ENCODE data around the gene MYL10. TPM values are rescaled to one million over a fixed set of nuclear protein-coding genes. Genes with fewer than 3 reads are reported as not detected.

The MYL10 gene
- polyA plus RNA-seq, 1 of the 3 experiments (the other 2 are of a cell fraction), result not detected

GRCh38 chr7:101626069-101626671, 2.9 kb downstream of the MYL10 start (continued):
- TF ChIP-seq ZBTB33 (IDR thresholded peaks at IDR 0.05; ENCODE audit: borderline replicate concordance, low read depth) (no peak), RCOR1 (IDR thresholded peaks at IDR 0.05; ENCODE audit: low read length) (no peak)

DNA sequence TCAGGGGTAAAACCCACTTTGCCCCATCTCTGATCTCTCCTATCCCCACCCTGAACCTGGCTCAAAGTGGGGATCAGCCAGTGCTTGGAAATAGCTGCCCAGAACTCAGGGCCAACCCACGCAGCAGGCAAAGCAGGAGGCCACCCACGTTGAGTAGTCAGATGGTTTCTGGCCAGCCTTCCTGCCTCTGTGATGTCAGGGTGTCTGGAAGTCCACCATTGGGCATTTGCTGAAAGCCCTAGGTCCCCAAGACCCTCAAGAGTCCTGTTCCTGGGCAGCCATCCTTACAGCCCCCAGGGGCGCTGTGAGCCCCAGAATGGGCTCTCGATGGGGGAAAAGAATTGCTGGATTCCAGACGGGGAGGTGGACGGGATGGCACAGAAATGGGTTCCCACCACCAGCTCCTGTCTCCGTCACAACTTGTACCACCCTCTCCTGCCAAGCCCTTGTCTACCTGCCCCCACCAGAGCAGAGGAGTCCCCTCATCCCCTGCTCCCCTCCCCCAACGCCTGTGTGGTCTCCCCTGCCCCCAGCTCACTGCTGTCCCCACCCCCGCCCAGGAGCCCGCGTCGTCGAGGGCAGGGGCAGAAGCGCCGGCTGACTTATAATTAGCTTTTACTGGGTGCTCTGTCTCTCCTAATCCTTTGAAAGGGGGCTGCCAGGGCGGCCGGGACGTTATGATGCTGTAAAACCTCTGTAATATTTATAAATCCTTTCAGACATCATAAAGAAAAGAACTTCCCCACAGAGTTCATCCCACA, 3.9 kb downstream of the MYL10 start:
- TF ChIP-seq EZH2phosphoT487 (IDR thresholded peaks at IDR 0.05; ENCODE audit: borderline replicate concordance, low read depth) (no peak), NRF1 (IDR thresholded peaks at IDR 0.05; ENCODE audit: low read depth, low read length) (no peak), ELF1 (IDR thresholded peaks at IDR 0.05) (no peak), RXRA (IDR thresholded peaks at IDR 0.05; ENCODE audit: borderline replicate concordance, low read depth) (no peak), CHD2 (IDR thresholded peaks at IDR 0.05; ENCODE audit: low read length, partially characterized antibody) (no peak), TCF12 (IDR thresholded peaks at IDR 0.05) (no peak), GABPA (IDR thresholded peaks at IDR 0.05; ENCODE audit: low read depth) (no peak), JUND (IDR thresholded peaks at IDR 0.05) (no peak), RFX5 (IDR thresholded peaks at IDR 0.05; ENCODE audit: low read length) (no peak), SIN3A (IDR thresholded peaks at IDR 0.05; ENCODE audit: borderline replicate concordance, low read depth, low read length) (no peak), TEAD4 (IDR thresholded peaks at IDR 0.05; ENCODE audit: borderline replicate concordance, insufficient read depth) (no peak), YY1 (IDR thresholded peaks at IDR 0.05; ENCODE audit: low read depth) (no peak), CTCF (IDR thresholded peaks at IDR 0.05) (no peak), RAD21 (IDR thresholded peaks at IDR 0.05; ENCODE audit: low read length) (no peak), FOSL2 (IDR thresholded peaks at IDR 0.05; ENCODE audit: borderline replicate concordance, low read depth) (no peak), ZBTB33 (IDR thresholded peaks at IDR 0.05; ENCODE audit: borderline replicate concordance, low read depth) (no peak), NFIC (IDR thresholded peaks at IDR 0.05; ENCODE audit: borderline replicate concordance) (no peak), EP300 (IDR thresholded peaks at IDR 0.05; ENCODE audit: borderline replicate concordance in 1 of 2, low read depth in 1 of 2, low read length in 1 of 2) (no peak), TAF1 (IDR thresholded peaks at IDR 0.05; ENCODE audit: borderline replicate concordance, low read depth, low read length) (no peak)
- TF ChIP-seq, protein P1, sequence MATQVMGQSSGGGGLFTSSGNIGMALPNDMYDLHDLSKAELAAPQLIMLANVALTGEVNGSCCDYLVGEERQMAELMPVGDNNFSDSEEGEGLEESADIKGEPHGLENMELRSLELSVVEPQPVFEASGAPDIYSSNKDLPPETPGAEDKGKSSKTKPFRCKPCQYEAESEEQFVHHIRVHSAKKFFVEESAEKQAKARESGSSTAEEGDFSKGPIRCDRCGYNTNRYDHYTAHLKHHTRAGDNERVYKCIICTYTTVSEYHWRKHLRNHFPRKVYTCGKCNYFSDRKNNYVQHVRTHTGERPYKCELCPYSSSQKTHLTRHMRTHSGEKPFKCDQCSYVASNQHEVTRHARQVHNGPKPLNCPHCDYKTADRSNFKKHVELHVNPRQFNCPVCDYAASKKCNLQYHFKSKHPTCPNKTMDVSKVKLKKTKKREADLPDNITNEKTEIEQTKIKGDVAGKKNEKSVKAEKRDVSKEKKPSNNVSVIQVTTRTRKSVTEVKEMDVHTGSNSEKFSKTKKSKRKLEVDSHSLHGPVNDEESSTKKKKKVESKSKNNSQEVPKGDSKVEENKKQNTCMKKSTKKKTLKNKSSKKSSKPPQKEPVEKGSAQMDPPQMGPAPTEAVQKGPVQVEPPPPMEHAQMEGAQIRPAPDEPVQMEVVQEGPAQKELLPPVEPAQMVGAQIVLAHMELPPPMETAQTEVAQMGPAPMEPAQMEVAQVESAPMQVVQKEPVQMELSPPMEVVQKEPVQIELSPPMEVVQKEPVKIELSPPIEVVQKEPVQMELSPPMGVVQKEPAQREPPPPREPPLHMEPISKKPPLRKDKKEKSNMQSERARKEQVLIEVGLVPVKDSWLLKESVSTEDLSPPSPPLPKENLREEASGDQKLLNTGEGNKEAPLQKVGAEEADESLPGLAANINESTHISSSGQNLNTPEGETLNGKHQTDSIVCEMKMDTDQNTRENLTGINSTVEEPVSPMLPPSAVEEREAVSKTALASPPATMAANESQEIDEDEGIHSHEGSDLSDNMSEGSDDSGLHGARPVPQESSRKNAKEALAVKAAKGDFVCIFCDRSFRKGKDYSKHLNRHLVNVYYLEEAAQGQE (IDR thresholded peaks at IDR 0.05; ENCODE audit: low read depth, low read length), result no peak
- 60% methylated on average over 14 of the region's 18 CpGs for WGBS (ENCODE audit: low lambda C conversion rate)
- Histone ChIP-seq H3K4me1 (ENCODE audit: control insufficient read depth in 1 of 2, insufficient read depth in 2 of 2, low read depth in 1 of 2, low read length in 1 of 2) (peaks cover 0 to 1% of the 10 kb centered on the region in 2 experiments; a peak in 2 of 4 replicates), H3K27me3 (ENCODE audit: insufficient read depth) (no peaks in the 10 kb centered on the region), H3K9ac (no peak overlapping the region), H3F3A (replicated peaks; ENCODE audit: insufficient read depth) (peaks cover 3% of the 10 kb centered on the region), H3K79me2 (ENCODE audit: insufficient read depth) (no peaks in the 10 kb centered on the region), H3K4me3 (ENCODE audit: low read depth in 2 of 2, low read length in 1 of 2) (no peak overlapping the region), H4K20me1 (ENCODE audit: insufficient read depth) (no peaks in the 10 kb centered on the region), H3K27ac (ENCODE audit: low read depth in 2 of 2, low read length in 1 of 2) (no peak overlapping the region), H3K9me2 (no peaks in the 10 kb centered on the region), H3K4me2 (no peak overlapping the region), H2AFZ (ENCODE audit: low read depth) (no peak overlapping the region), H3K36me3 (replicated peaks in 1 of 2; ENCODE audit: control insufficient read depth in 1 of 2, insufficient read depth in 2 of 2, low read length in 1 of 2) (no peaks in the 10 kb centered on the region), H3K9me3 (no peaks in the 10 kb centered on the region)
- POLR2A ChIA-PET, result no interaction called here
- CTCF ChIA-PET, result interaction anchor here (1.0 to 2.3 kb wide), 6 partner anchors 23 to 83 kb away, joined by 3 to 9 read pairs (median 6); no protein-coding TSS in a partner anchor
- no peak for DNase-seq
